ENCODE measurements around the gene DCAF10.
"Not testable (repeated sequence)": the region's sequence is repeated elsewhere in the genome, so short reads cannot be mapped to it uniquely, and the experiment has no call there.

DCAF10 gene

DNA sequence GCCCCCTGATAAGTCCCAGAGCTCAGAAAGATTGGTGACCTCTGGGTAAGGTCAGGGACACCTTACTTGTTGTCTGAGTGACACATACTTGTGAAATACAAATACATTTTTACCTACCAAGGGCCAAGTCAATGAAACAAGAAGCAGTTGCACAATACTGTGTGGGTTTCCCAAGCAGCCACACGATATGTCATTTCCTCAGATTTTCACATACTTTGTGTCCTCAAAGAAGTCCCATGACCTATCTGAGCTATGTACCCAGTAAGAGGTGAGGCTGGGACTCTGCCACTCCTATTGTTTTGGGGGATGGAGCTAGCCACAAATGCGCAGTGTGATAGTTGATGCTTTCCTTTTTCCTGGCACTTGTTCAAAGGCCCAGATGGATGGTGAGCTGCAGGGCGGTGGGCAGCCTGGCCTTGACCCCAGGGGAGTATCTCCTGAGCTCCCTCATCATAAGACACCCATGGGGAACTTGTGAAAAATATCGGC is 108.1 kb downstream of the DCAF10 start:
- no peak for DNase-seq (ENCODE audit: low spot score)

- no peak for DNase-seq (ENCODE audit: low spot score)
These were observed 108.7 kb downstream of the DCAF10 start for GRCh38 chr9:37909326-37909725.

GRCh38 chr9:37909836-37910235 is 109.2 kb downstream of the DCAF10 start:
- not testable (repeated sequence) for DNase-seq (ENCODE audit: low spot score)

- DNase-seq (ENCODE audit: low spot score) = no peak
These were observed 109.7 kb downstream of the DCAF10 start for GRCh38 chr9:37910271-37910670.

GRCh38 chr9:37911271-37911681 is 110.7 kb downstream of the DCAF10 start:
- no peak for DNase-seq (ENCODE audit: low spot score)

GRCh38 chr9:37913480-37914153 is 113.0 kb downstream of the DCAF10 start:
- peak; percentile 73 for DNase-seq (ENCODE audit: low spot score)

GRCh38 chr9:37914154-37914551 is 113.6 kb downstream of the DCAF10 start:
- DNase-seq (ENCODE audit: low spot score) = no peak

GRCh38 chr9:37914701-37915358 is 114.2 kb downstream of the DCAF10 start:
- no peak for DNase-seq (ENCODE audit: low spot score)

GRCh38 chr9:37915911-37916470 is 115.4 kb downstream of the DCAF10 start:
- no peak for DNase-seq (ENCODE audit: low spot score)

GRCh38 chr9:37916471-37917312 is 116.1 kb downstream of the DCAF10 start:
- no peak for DNase-seq (ENCODE audit: low spot score)
